Measurements from ENCODE around the gene MAMDC2. TPM values are rescaled to one million over a fixed set of nuclear protein-coding genes. Genes with fewer than 3 reads are reported as not detected.

The MAMDC2 gene
- total RNA-seq, 1 donor from 2014 or later: 13.4 TPM

DNA sequence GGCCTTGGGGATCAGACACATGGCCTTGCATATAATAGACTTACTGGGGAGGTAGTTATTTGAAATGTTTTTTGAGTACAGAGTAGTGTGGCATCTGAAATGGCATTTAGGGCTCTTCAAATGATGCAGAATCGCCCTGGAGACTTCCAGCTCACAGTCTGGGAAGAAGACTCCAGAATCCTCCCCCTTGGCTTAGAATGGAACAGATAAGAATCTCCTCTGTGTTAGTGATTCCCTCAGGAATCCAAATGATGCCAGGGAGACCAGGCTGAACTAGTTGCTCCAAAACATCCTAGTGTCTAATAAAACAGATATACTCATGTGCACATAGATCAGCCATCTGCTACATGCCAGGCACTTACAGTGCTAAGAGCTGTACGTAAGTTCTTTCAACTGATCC is 176.6 kb downstream of the MAMDC2 start:
- H3K36me3 ChIP-seq (ENCODE audit: control insufficient read depth, insufficient read depth, low read length): no peaks in the 10 kb centered on the region
- TF ChIP-seq, protein P1, sequence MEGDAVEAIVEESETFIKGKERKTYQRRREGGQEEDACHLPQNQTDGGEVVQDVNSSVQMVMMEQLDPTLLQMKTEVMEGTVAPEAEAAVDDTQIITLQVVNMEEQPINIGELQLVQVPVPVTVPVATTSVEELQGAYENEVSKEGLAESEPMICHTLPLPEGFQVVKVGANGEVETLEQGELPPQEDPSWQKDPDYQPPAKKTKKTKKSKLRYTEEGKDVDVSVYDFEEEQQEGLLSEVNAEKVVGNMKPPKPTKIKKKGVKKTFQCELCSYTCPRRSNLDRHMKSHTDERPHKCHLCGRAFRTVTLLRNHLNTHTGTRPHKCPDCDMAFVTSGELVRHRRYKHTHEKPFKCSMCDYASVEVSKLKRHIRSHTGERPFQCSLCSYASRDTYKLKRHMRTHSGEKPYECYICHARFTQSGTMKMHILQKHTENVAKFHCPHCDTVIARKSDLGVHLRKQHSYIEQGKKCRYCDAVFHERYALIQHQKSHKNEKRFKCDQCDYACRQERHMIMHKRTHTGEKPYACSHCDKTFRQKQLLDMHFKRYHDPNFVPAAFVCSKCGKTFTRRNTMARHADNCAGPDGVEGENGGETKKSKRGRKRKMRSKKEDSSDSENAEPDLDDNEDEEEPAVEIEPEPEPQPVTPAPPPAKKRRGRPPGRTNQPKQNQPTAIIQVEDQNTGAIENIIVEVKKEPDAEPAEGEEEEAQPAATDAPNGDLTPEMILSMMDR (IDR thresholded peaks at IDR 0.05; ENCODE audit: insufficient read depth, low read length, poor library complexity, severe bottlenecking): no peak
- DNase-seq (ENCODE audit: low read depth): no peak
- H3K27me3 ChIP-seq (ENCODE audit: control insufficient read depth, insufficient read depth, low read length): no peaks in the 10 kb centered on the region
- H3K4me3 ChIP-seq (ENCODE audit: low read depth, low read length): no peak overlapping the region

GRCh38 chr9:70222354-70222753 is 178.7 kb downstream of the MAMDC2 start:
- Histone ChIP-seq H3K27me3 (ENCODE audit: control insufficient read depth, insufficient read depth, low read length) (no peaks in the 10 kb centered on the region), H3K36me3 (ENCODE audit: control insufficient read depth, insufficient read depth, low read length) (no peaks in the 10 kb centered on the region), H3K4me3 (ENCODE audit: low read depth, low read length) (no peak overlapping the region)
- TF ChIP-seq, protein P1 (IDR thresholded peaks at IDR 0.05; ENCODE audit: insufficient read depth, low read length, poor library complexity, severe bottlenecking): no peak
- no peak for DNase-seq (ENCODE audit: low read depth)

- H3K36me3 ChIP-seq (ENCODE audit: control insufficient read depth, insufficient read depth, low read length): no peaks in the 10 kb centered on the region
- TF ChIP-seq, protein P1 (IDR thresholded peaks at IDR 0.05; ENCODE audit: insufficient read depth, low read length, poor library complexity, severe bottlenecking): no peak
- no peaks in the 10 kb centered on the region for H3K27me3 ChIP-seq (ENCODE audit: control insufficient read depth, insufficient read depth, low read length)
- no peak overlapping the region for H3K4me3 ChIP-seq (ENCODE audit: low read depth, low read length)
- DNase-seq (ENCODE audit: low read depth): no peak
Observed at GRCh38 chr9:70228118-70228517, 184.5 kb downstream of the MAMDC2 start.

- no peaks in the 10 kb centered on the region for H3K27me3 ChIP-seq (ENCODE audit: control insufficient read depth, insufficient read depth, low read length)
- DNase-seq (ENCODE audit: low read depth): no peak
- TF ChIP-seq, protein P1 (IDR thresholded peaks at IDR 0.05; ENCODE audit: insufficient read depth, low read length, poor library complexity, severe bottlenecking): no peak
- H3K4me3 ChIP-seq (ENCODE audit: low read depth, low read length): no peak overlapping the region
- no peaks in the 10 kb centered on the region for H3K36me3 ChIP-seq (ENCODE audit: control insufficient read depth, insufficient read depth, low read length)
Observed at GRCh38 chr9:70228611-70229010, 185.0 kb downstream of the MAMDC2 start.

- DNase-seq (ENCODE audit: low read depth): no peak
- TF ChIP-seq, protein P1 (IDR thresholded peaks at IDR 0.05; ENCODE audit: insufficient read depth, low read length, poor library complexity, severe bottlenecking): no peak
- Histone ChIP-seq H3K36me3 (ENCODE audit: control insufficient read depth, insufficient read depth, low read length) (no peaks in the 10 kb centered on the region), H3K4me3 (ENCODE audit: low read depth, low read length) (no peak overlapping the region), H3K27me3 (ENCODE audit: control insufficient read depth, insufficient read depth, low read length) (no peaks in the 10 kb centered on the region)
Observed at GRCh38 chr9:70229026-70229425, 185.4 kb downstream of the MAMDC2 start.

- no peaks in the 10 kb centered on the region for H3K36me3 ChIP-seq (ENCODE audit: control insufficient read depth, insufficient read depth, low read length)
- no peaks in the 10 kb centered on the region for H3K27me3 ChIP-seq (ENCODE audit: control insufficient read depth, insufficient read depth, low read length)
- no peak overlapping the region for H3K4me3 ChIP-seq (ENCODE audit: low read depth, low read length)
- no peak for DNase-seq (ENCODE audit: low read depth)
- TF ChIP-seq, protein P1 (IDR thresholded peaks at IDR 0.05; ENCODE audit: insufficient read depth, low read length, poor library complexity, severe bottlenecking): no peak
Observed at GRCh38 chr9:70229579-70229978, 185.9 kb downstream of the MAMDC2 start.
